Activated gamma-delta T cell treated with anti-CD3 and anti-CD28 coated beads, Interleukin-2, amount 50 U/mL, for 16 hours (primary cell): ENCODE results near the gene NCKIPSD.

Experiments used
- DNase-seq: peaks from one replicate; pipeline ENCODE4 v3.0.0-alpha.2; 2020; ENCODE audit warnings: low read depth

NCKIPSD gene

DNA sequence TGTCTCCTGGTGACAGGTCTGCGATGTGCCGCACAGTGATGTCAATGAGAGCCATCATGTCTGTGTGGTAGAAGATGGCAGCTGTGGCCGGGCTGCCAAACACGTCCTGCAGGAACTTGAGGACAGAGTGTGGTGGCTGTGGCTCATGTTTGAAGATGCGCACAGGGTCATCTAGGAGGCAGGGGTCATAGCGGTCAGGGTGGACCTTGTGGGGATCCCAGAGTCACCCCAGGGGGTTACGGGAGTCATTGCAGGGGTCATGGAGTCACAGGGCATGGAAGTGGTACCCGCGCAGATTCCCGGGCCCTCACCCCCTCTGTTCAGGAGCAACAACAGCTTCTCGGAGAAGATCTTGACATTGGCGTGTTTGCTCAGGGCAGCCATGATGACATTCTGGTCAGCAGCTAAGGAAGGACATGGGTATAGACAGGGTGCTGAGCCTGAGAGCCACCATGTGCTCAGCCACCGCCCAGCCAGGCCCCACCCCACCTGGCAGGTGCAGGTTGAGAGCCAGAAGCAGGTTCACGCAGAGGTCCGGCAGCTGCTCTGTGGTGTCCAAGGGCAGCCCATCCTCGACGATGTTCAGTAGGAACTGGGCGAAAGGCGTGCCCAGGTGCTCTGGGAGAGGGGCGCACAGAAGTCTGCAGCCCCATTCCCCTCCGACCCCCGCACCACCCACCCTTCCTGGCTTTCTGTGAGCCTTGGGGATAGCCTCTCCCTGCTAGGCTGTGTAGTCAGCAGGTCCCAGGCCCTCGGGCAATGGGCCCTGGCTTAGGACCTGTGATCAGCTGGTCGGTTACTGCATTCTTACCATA is 6.9 kb downstream of the NCKIPSD start:
- DNase-seq = no peak

DNA sequence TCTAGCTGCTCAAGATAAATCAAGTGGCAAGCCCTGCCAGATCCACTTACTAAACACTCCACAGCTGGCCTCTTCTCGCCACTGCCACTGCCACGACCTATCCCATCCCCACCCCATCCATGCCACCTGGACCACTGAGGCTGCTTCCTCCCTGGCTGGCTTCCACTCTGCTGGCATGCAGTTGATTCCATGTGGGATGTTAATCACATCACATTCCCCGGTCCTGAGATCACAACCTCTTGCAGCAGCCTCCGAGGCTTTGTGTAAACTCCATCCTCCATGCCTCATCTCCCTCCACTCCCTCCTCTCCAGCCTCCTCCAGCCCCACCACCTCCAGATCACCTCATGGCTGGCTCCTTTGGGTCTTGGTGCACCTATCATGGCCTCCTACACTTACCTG is 7.7 kb downstream of the NCKIPSD start:
- DNase-seq = no peak

DNA sequence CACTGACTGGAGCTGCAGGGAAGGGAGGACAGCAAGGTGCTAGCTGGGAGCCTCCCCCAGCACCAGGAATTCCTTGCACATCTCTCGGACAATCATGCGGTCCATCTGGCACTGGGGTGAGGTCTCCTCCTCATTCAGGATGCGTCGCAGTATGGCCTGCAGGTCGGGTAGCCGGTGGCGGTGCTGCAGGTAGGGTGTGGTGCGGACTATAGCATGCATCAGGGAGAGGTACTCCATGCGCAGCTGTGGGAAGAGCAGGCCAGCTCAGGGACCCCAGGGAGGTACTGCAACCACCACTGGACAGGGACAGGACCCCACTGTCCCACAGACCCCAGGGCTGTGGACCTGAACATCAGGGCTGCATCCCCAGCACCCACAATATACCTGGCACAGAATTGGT is 11.2 kb downstream of the NCKIPSD start:
- DNase-seq = no peak

DNA sequence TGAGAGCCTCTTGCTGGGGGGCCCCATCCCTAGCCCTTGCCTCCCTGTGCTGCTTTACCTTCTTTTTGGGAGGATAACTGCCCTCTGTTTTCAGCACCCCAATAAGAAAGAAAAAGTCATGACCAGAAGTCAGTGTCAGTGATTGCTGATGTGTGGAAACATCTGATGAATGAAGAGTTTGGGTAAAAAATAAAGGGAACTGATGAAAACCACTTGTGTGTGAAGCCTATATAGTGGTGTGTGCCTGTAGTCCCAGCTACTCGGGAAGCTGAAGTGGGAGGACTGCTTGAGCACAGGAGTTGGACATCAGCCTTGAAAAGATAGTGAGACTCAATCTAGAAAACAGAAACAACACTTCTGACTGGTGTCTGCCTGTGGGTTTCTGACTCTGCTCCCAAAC is 13.2 kb downstream of the NCKIPSD start:
- DNase-seq = no peak

DNA sequence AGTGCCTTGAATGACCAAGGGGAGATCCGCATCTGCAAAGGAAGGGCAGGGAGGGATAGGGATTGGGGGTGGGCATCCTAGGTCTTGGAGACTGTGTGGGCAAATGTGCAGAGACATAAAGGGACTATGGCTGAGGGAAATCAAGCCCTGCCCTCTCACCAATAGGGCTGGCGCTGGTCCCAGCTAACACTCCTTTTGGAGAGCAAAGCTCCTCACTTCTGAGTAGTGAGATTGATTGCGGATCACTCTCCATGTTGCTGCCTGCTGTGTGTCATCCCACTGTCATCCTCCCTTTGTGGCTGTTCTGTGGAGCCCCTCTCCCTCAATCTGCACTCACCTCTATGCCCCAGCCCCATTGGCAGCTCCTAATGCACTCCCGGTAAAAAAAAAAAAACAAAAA is 20.8 kb downstream of the NCKIPSD start:
- DNase-seq = no peak

DNA sequence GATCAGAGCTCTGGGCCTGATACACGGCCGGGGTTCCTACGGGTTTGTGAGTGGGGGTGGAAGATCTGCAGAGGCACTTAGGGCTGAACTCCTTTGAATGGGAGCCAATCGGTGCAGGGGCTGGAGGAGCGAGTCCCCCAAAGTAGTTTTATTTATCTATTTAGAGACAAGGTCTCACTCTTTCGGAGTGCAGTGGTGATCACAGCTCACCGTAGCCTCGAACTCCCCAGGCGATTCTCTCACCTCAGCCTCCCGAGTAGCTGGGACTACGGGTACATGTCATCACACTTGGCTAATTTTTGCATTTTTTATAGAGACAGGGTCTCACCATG is 21.4 kb downstream of the NCKIPSD start:
- no peak for DNase-seq

DNA sequence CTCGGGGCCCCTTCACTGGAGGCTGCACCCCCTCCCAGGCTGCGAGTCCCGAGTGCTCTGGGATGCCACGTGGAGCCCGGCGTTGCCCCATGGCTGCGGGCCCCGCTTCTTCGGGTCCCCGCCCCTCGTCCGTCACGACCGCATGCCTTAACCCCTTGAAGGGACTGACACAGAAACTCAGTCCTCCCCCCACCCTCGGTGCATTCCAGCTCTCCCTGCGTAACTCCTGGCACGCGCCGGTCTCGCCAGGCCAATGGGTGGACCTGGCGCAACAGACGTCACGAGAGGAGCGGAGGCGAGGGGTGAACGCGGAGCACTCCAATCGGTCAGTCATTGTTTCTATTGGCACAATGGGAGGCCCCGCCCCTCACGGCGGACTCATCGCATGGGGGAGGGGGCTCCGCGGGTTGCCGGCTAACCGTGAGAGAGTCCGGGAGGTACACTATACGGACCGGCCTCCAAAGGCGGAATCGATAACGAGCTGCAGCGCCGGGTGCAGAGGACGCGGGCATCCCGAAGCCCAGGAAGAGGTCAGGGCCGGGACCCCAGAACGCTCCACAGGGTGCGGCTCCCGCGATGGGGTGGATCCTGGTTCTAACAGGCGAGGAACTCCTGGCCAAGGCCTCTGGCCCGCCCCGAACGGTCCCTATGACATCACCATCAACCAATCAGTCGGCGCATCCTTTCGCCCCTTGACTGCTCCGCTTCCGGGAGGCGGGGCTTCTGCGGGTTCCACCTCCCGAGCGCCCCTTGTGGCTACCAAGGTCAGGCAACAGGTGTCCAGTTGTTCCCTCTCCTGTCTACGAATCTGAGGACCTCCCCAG is 22.0 kb downstream of the NCKIPSD start:
- DNase-seq = peak; percentile 70

DNA sequence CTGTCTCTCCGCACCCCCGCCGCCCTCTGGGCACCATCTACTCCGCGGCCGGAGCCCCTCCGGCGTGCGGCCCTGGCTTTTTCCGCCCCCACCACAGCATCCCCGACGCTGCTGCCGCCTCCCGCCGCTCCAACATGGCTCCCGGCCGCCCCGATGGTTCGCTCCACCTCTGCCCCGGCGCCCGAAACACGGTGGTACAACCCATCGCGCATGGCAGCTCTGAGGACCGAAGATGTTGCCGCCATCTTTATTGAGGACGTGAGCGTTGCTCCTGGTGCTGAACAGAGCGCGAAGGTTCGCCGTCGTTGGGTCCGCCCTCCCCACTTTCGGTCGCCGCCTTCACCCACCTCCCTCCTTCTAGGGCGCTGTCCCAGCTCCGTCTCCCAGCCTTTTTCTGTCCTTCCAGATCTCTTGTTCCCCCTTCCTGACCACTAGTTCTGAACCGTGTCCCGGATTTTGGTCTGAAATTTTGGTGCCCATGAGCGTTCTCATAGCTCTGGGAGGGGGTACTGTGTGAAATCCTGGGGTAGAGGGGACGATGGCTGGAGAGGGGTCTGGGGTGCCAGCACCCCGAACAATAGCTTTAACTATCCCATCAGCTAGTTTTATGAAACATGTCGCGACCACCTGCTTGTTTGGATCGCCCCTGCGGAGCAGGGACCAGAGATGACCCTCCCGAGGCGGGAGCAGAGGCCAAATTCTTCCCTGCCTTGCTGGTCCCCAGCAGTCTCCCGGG is 22.8 kb downstream of the NCKIPSD start, which contains the start of gene CELSR3:
Gene CELSR3, minus strand, starts transcription at position 134 of the 736 bp plus-strand sequence. CDS start 252 bp downstream, outside the sequence.
- DNase-seq = no peak

DNA sequence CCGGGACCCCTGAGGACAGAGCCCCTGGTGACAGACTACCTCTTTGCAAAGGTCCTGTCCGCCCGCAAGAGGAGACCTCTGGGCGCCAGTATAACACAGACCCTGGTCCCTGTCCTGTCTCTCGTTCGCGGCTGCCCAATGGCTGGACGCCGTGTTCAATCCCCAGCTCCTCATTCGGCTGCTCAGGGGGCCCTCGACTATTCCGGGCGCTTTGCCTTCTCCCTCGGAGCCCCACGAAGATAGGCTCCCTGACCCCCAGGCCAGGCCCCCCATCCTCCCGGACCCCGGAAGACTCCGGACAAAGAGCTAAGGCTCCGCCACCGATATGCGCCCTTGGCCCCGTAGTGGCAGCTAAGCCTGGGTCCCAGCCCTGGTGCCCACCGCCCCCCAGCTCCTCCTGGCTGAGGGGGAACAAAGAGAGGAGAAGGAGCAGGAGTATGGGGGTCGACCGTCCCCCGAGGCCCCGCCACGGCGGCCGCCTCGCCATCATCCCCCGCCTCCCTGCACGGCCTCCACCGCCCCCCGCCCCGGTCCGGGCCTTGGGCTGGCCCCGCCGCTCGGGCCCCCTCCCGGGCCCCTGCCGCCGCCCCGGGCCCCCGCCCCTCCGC is 23.5 kb downstream of the NCKIPSD start:
- DNase-seq = no peak

DNA sequence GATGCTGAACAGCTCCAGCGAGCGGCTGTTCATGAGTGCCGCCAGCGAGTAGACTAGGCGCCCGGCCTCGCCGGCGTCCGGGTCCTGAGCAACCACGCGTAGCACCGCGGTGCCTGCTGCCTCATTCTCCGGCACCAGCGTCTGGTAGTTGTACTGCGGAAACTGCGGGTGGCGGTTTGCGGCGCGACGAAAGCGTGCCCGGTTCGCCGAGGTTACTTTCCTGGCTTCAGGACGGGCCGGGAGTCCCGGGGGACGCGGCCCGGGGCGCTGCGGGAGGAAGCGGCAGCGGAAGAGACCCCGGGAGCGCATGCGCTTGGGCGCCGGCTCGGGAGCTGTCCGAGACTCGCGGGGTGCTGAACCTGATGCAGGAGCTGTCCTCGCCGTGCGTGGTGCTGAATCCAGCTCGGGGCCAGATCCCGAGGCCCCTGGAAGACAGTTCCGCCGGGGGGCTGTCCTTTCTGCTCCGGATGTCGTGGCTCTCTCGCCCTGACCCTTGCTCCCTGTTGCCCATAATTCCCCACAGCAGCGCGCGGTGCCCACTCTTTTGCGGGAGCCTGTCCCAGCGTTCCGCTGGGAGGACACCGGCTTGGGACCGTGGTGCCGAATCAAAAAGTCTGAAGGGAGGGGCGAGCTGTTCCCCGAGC is 24.1 kb downstream of the NCKIPSD start:
- DNase-seq = peak; percentile 60

DNA sequence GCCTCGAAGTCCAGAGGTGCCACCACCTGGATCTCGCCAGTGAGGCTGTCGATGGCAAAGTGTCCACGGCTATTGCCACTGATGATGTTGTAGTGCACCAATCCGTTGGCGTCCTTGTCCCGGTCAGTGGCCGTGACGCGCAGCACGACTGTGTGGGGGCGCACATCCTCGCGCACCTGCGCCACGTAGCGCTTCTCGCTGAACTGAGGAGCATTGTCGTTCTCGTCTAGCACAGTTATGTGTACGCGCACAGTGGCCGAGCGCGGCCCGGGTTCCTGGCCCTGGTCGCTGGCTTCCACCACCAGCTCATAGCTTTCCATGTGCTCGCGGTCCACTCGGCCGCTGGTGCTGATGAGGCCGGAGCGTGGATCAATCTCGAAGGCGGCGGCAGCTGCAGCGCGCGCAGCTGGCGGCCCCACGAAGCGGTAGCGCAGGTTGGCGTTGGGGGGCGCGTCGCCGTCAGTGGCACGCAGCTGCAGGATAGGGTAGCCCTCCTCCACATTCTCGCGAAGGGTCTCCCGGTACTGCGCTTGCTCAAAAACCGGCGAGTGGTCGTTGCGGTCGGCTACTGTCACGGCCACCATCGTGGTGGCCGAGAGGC is 24.8 kb downstream of the NCKIPSD start:
- DNase-seq = no peak

DNA sequence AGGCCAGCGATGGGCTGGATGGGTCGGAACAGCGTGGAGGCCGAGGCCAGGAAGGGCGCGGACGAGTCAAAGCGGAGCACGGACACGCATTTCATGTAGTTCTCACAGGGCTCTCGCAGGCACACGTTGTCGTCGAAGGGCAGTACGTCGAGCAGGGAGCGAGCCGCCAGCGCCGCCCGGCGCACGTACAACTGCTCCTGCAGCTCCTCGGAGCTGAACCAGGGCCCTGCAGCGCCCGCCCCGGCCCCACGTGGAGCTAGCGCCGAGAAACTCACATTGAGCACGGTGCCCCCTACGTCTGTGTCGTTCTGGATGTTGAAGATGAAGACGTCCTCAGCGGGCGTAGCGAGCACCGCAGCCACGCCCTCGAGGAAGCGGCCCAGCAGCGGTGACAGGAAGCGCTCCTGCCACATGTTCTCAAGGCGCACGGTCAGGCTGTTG is 28.9 kb downstream of the NCKIPSD start:
- DNase-seq = no peak

DNA sequence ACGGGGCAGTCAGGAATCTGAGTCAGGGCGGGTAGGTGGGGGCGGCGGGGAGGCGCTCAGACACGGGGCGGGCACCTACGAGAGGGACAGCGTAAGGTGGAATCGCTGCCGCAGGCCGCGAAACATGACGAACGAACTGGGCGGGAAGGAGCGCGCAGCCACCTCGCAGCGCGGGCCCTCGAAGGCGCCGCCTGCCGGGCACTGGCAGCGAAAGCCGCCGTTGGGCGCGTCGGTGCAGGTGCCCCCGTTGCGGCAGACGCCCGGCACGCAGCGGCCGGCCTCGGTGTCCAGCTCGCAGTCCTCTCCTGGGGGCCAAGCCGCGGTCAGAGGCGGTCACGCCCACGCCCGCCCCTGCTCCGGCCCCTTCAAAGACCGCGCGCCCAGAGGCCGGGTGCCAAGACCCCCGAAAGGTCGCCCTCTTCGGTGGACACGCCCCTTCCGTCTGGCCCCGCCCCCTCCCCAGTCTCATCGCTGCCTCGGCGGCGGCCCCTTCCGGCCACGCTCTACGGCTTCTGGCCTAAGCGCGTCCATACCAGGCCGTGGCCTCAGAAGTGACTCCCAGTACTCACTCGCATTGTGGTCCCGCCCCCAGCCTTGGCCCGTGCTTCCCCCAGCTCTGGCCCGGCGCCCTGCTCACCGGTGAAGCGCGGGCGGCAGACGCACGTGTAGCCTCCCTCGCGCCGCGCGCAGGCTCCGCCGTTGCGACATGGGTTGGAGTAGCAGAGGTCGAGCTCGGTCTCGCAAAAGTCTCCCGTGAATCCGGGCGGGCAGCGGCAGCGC is 29.5 kb downstream of the NCKIPSD start:
- DNase-seq = peak; percentile 72

DNA sequence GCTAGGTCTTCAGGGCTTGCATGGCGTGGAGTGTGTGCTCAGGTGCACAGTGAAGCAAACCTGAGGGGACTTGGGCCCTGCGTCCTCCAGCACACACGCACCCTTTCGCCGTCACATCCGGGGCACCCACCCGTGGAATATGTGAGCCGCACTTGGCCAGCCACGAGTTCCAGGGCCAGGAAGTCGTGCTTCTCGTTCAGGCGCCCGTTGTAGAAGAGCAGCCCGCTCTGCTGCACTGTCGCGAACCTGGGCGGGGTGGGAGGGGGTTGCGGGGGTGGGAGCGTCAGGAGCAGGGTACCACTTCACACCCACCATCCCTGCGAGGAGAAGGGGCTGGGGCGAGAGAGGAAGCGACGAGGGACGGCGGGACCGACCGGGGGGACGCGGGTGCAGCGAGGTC is 30.1 kb downstream of the NCKIPSD start:
- peak; percentile 35 for DNase-seq

DNA sequence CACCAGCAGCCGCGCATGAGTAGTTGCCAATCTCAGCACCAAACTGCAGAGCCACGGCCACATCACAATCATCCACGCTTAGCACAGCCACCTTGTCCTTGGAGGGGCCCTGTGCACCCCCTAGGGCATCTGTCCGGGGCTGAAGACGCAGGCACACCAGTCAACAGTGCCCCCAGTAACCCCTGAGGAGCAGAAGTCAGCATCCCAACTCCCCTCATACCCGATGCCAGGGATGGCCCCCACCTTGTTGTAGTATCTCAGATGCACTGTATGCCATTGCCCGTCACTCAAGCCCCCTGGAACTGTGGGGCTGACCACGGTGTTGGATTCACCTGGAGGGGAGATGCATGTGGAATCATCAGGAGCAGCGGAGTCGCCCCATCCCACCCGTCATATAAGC is 30.7 kb downstream of the NCKIPSD start:
- no peak for DNase-seq

DNA sequence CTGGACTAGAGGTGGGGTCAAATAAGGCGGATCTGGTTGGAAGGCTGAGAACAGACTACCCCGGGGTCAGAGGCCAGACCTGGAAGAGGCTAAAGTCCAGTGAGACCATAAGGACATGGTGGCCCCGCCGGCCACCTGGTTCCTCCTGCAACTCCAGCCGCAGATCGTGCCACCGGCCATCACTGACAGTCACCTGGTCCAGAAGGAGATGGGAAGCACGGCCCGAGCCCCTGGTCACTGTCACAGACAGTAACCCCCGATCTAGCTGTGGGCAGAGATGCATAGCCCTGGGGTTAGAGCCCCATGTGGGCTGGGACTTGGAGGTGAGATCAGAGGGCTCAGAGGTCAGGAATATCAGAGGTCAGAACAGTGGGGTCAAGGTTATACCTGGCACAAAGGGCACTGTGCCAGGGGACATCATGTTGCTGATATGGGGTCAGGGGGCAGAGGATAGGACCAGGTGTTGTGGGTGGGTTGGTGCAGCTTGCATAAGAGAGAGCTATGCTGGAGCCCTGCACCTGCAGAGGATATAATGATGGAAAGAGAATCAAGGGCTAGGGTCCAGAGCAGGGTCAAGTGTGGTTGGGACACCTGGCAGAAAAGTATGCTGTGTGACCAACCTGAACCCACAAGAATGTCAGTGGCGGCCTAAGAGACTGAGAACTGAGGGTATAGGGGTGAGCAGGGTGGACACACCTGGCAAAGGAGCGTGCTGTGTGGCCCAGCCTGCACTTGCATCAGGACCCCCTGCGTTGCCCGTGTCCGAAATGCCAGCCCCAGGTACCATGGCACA is 32.6 kb downstream of the NCKIPSD start:
- no peak for DNase-seq

DNA sequence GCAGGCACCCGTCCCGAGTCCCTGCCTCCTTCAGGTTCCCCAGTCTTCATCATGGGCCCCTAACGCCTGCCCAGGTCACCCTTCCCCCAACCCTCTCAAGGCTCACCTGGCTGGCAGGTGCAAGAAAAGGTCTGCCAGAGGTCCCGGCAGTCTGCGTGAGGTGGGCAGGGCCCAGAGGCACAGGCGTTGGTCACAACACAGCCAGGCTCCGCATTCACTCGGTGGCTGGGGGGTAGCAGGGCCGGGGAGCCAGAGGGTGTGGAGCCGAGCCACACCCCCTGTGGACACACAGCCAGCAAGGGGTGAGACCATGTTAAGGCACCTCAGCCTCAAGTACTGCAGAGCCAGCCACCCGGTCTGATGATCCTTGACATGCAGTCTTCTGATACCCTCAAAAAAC is 33.9 kb downstream of the NCKIPSD start:
- no peak for DNase-seq

DNA sequence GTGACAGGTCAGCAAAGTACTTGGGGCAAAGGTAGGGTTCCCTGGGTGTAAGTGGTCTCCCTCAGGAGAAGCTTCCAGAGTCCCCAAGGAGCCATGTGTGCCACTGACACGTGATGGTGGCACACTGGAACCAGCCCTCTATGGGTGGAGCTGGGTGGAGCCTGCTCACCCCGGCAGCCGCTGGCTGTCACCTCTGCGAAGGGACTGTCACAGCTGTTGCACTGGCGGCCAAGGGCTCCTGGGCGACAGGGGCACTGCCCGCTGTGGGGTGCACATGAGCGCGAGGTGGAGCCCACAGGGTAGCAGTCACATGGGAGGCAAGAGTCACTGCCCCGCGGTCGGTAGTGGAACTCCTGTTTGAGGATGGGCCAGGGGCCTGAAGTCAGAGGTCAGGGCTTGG is 35.0 kb downstream of the NCKIPSD start:
- DNase-seq = no peak

DNA sequence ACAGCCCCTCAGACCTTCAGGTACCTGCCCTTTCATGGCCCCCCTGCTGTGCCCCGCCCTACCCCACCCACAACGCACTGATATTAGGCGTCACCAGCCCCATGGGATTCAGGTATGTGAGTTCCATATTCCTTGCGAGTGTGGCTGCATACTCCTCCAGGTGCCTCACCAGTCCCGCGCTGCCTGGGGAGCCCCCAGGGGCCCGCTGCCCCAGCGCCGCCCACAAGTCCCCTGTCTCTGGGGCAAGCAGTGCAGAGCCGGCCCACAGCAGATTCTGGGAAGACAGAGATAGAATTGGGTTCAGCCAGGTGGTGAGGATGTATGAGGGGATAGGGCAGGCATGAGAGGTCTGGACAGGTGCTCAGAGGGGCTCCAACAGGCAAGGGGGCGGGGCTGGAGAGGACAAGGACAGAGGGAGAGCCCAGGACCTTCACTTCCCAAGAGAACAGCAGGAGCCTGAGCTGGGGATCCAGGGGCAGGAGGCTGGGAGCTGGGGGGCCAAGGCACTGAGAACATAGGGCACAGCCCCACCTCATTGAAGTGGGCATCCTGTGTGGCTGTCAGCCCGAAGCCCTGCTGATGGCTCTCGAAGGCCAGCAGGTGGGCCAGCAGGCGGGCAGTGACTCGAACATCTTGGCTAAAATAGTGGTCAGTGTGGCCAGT is 37.4 kb downstream of the NCKIPSD start:
- no peak for DNase-seq
